IPS-15b (cell line): ENCODE results near the gene RTN4R.
A peak's percentile ranks its signal among the peaks of the same experiment; 100 is the strongest.

Experiments
- H3K27me3 ChIP-seq: one replicate; pipeline ENCODE4 v1.6.1; 2013; ENCODE audit warnings: low read length; ENCODE audit not compliant: control insufficient read depth, insufficient read depth
- H3K36me3 ChIP-seq: one replicate; pipeline ENCODE4 v1.6.1; 2013; ENCODE audit warnings: low read length; ENCODE audit not compliant: control insufficient read depth, insufficient read depth
- H3K4me1 ChIP-seq: one replicate; pipeline ENCODE4 v1.6.1; 2013; ENCODE audit warnings: mild to moderate bottlenecking, low read length; ENCODE audit not compliant: control insufficient read depth, insufficient read depth
- H3K4me3 ChIP-seq: one replicate; pipeline ENCODE4 v1.5.1; 2013; ENCODE audit warnings: low read depth, low read length
- H3K9ac ChIP-seq: one replicate; pipeline ENCODE4 v1.6.1; 2013; ENCODE audit warnings: low read depth, mild to moderate bottlenecking, low read length
- H3K9me3 ChIP-seq: one replicate; pipeline ENCODE4 v1.6.1; 2013; ENCODE audit warnings: mild to moderate bottlenecking, low read length; ENCODE audit not compliant: control insufficient read depth, insufficient read depth

Gene RTN4R

GRCh38 chr22:20244691-20245576 lies 23.2 kb downstream of the RTN4R start:
- H3K4me3 ChIP-seq: no peak overlapping the region
- peaks cover 12% of the 10 kb centered on the region for H3K36me3 ChIP-seq
- peaks cover 3% of the 10 kb centered on the region for H3K4me1 ChIP-seq
- H3K9ac ChIP-seq: peak overlapping the region; percentile 8
- no peaks in the 10 kb centered on the region for H3K27me3 ChIP-seq
- H3K9me3 ChIP-seq: no peaks in the 10 kb centered on the region

GRCh38 chr22:20244250-20244648 lies 23.9 kb downstream of the RTN4R start:
- H3K9me3 ChIP-seq: no peaks in the 10 kb centered on the region
- H3K4me3 ChIP-seq: no peak overlapping the region
- H3K9ac ChIP-seq: no peak overlapping the region
- H3K36me3 ChIP-seq: peaks cover 12% of the 10 kb centered on the region
- H3K27me3 ChIP-seq: no peaks in the 10 kb centered on the region
- peaks cover 3% of the 10 kb centered on the region for H3K4me1 ChIP-seq

DNA sequence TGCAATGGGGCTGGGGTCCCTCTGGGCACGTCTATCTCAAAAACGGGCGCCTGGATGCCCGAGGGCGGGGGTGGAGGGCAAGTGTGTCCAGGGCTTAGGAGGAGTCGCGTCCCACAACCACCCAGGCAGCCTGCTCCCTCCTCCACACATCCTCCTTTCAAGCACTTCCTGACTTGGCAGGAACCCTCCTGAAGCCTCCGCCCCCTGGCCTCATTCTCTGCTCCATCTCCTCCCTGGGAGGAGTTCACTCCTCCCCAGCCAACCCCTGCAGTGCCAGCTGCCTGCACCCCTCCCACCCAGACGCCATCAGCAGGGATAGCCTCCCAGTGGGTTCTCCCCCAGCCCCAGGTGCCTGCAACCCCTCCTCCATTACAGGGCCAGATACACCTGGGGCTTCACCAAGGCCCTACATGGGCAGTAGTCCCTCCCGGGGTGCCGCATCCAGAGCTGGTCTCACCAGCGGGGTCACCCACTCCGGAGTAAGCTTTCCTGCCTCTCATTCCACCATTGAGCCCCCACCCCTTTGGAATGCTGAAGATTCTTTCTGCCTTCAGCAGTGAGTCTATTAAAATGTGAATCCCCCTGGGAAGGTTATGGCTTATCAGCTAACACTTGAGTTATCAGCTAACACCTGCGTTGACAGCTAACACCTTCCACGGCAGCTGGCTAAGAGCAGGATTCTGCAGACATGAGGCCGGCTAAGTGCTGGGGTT lies 24.4 kb downstream of the RTN4R start:
- Histone ChIP-seq H3K9me3 (no peaks in the 10 kb centered on the region), H3K36me3 (peaks cover 12% of the 10 kb centered on the region), H3K4me3 (no peak overlapping the region), H3K27me3 (no peaks in the 10 kb centered on the region), H3K4me1 (peaks cover 3% of the 10 kb centered on the region), H3K9ac (no peak overlapping the region)

DNA sequence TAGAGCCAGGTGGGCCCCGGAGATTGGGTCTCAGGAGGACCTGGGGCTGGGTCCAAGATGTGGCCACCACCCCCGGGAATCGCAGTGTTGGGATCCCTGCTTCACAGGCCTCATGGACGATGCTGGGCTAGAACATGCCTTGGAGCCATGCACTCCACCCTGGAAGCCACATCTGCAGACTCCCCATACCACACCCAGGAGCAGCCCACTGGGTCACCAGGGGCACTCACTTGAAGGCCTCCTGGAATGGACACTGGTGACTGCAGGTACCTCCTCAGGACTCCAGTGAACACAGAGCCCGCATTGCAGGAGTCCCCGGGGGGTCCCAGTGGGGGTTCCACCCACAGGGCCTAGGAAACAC lies 25.0 kb downstream of the RTN4R start:
- H3K4me1 ChIP-seq: peaks cover 3% of the 10 kb centered on the region
- H3K4me3 ChIP-seq: no peak overlapping the region
- peaks cover 12% of the 10 kb centered on the region for H3K36me3 ChIP-seq
- H3K9ac ChIP-seq: no peak overlapping the region
- H3K9me3 ChIP-seq: no peaks in the 10 kb centered on the region
- H3K27me3 ChIP-seq: no peaks in the 10 kb centered on the region

DNA sequence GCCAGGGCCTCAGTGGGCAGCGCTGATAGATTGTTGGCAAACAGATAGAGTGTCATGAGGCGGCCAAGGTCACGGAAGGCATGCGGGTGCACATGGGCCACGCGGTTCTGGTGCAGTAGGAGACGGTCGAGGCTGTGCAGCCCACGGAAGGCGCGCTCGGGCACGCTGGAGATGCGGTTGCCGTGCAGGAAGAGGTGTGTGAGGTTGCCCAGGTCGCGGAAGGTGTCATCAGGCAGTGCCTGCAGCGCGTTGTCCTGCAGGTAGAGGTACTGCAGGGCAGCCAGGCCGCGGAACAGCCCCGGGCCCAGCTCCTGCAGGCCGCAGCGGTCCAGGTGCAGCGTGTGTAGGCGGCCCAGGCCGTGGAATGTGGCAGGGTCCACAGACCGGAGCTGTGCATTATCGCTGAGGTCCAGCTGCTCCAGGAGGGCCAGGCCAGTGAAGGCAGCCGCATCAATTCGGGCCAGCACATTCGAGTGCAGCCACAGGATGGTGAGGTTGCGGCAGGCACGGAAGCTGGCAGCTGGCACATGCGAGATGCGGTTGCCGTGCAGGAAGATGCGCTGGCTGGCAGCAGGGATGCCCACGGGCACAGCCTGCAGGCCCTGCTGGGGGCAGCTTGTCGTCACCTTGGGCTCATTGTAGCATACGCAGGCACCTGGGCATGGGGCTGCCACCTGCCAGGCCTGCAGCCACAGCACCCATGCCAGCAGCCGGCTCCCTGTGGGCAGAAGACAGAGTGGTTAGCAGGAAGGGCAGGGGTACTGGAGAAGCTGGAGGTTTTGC lies 25.5 kb downstream of the RTN4R start:
- Histone ChIP-seq H3K27me3 (no peaks in the 10 kb centered on the region), H3K4me3 (no peak overlapping the region), H3K36me3 (peaks cover 12% of the 10 kb centered on the region), H3K9ac (no peak overlapping the region), H3K9me3 (no peaks in the 10 kb centered on the region), H3K4me1 (peaks cover 3% of the 10 kb centered on the region)

DNA sequence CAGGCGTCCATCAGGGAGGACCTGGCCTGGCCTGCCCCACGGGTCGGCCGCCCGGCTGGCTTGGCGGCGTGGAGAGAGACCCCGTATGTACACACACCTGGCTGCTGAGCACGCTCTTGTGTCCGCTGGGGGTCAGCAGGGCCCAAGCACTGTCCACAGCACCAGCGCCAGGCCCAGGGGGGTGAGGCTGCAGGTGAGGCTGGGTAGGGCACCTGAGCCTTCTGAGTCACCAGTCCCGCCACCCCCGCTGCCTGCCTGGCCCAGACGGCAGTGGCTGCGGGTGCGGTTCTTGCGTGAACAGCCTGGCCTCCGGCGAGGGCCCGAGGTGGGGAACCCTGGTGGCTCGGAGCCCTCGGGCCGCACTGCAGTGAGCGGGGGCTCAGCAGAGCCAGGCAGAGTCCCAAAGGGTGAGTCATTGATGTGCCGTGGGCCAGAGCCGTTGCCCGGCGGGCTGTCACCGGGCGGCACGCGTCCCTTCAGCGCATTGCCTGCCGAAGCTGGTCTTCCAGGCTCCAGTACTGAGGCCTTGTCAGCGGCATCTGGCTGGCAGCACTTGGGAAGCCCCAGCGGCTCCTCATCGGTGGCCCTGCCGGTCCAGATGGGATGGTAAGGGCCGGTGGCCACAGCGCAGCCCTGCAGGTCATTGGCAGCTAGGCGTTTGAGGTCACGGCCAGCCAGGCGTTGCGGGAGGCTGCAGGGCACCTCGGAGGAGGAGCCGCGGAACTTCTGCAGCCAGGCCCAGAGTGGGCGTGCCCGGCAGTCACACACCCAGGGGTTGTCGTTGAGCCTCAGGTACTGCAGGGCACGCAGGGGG lies 26.3 kb downstream of the RTN4R start:
- Histone ChIP-seq H3K9me3 (no peaks in the 10 kb centered on the region), H3K27me3 (no peaks in the 10 kb centered on the region), H3K36me3 (peaks cover 12% of the 10 kb centered on the region), H3K9ac (no peak overlapping the region), H3K4me3 (no peak overlapping the region), H3K4me1 (peaks cover 3% of the 10 kb centered on the region)

DNA sequence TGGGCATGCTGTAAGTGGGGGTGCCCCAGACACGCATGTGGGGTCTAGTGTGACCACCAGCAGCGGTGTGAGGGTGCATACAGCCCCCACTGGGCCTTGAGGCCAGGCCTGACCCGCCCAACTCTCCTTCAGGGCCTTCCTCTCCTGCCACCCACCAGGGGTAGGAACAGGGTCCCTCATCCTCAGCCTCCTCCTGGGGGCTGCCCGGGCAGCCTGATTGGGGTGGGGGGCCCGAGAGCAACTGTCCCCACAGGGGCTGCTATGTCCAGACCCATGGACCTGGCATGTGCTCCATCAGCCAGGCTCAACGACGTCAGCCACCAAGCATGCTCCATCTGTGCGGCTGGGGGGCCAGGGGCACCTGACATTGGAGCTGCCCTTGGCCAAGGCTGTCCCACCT lies 27.2 kb downstream of the RTN4R start:
- H3K27me3 ChIP-seq: no peaks in the 10 kb centered on the region

GRCh38 chr22:20240447-20240764 lies 27.7 kb downstream of the RTN4R start:
- H3K4me1 ChIP-seq: peaks cover 3% of the 10 kb centered on the region
- H3K4me3 ChIP-seq: no peak overlapping the region
- H3K9me3 ChIP-seq: no peaks in the 10 kb centered on the region
- no peak overlapping the region for H3K9ac ChIP-seq
- H3K36me3 ChIP-seq: peaks cover 12% of the 10 kb centered on the region
- no peaks in the 10 kb centered on the region for H3K27me3 ChIP-seq

More for the DNA sequence above, 27.2 kb downstream of the RTN4R start:
- Histone ChIP-seq H3K36me3 (peaks cover 12% of the 10 kb centered on the region), H3K9me3 (no peaks in the 10 kb centered on the region), H3K4me3 (no peak overlapping the region), H3K4me1 (peaks cover 3% of the 10 kb centered on the region), H3K9ac (peak overlapping the region; percentile 24)

- no peak overlapping the region for H3K4me3 ChIP-seq
- no peaks in the 10 kb centered on the region for H3K27me3 ChIP-seq
- H3K9me3 ChIP-seq: no peaks in the 10 kb centered on the region
Observed at GRCh38 chr22:20239676-20240446, 28.3 kb downstream of the RTN4R start.

DNA sequence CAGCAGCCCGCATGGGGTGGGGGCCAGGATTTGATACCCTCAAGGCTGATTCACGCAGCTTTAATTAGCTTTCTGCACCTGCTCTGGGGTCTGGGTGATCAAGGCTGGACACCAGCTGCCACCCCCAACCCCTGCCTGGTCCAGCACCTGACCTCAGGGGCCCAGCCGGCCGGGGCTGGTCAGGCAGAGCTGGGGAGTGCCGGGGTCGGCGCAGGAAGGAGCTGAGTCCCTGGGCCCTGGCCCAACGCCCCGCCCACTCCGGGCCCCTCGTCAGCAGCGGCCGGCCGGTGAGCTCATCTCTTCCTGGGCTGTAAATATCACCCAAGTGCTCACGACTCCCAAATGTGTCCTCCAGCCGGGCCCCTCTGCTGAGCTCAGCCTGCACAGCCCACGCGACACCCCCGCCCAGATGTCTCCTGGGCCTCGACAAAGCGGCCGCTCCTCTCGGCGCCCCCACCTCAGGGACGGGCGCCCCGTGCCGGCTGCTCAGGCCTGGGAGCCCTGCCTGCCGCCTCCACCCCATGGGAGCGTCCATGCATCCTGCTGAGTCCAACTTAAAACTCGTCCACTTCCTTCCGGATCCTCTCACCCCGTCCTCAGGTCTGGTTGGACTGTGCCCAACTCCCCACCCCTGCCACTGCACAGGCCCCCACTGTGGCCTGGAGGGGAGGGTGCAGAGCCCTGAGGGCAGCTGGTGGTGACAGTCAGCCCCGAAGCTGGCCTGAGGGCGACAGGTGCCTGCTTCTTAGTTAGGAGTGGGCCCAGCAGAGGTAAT lies 29.0 kb downstream of the RTN4R start:
- peaks cover 3% of the 10 kb centered on the region for H3K4me1 ChIP-seq
- H3K27me3 ChIP-seq: no peaks in the 10 kb centered on the region
- no peak overlapping the region for H3K4me3 ChIP-seq
- no peaks in the 10 kb centered on the region for H3K9me3 ChIP-seq
- H3K36me3 ChIP-seq: peaks cover 12% of the 10 kb centered on the region
- no peak overlapping the region for H3K9ac ChIP-seq

More at GRCh38 chr22:20239676-20240446, 28.3 kb downstream of the RTN4R start:
- Histone ChIP-seq H3K9ac (no peak overlapping the region), H3K4me1 (peaks cover 3% of the 10 kb centered on the region), H3K36me3 (peaks cover 12% of the 10 kb centered on the region)
